ENCODE results near the gene SOCS4.

The SOCS4 gene

GRCh38 chr14:55038708-55039107, 11.7 kb downstream of the SOCS4 start:
- Histone ChIP-seq H3K4me1 (no peaks in the 10 kb centered on the region), H3K4me2 (ENCODE audit: low read length) (no peak overlapping the region), H3K9me3 (ENCODE audit: control insufficient read depth, low read length) (no peaks in the 10 kb centered on the region), H3K79me2 (peaks cover 13% of the 10 kb centered on the region), H3K27me3 (ENCODE audit: control insufficient read depth, insufficient read depth, low read length) (no peaks in the 10 kb centered on the region), H3K9ac (no peak overlapping the region), H3K36me3 (ENCODE audit: control insufficient read depth, insufficient read depth, low read length) (no peaks in the 10 kb centered on the region), H3K27ac (no peak overlapping the region), H2AFZ (no peak overlapping the region), H3K4me3 (ENCODE audit: low read depth, low read length) (no peak overlapping the region)
- TF ChIP-seq CTCF (IDR thresholded peaks at IDR 0.05): no peak

- peaks cover 4% of the 10 kb centered on the region for H3K79me2 ChIP-seq
- no peaks in the 10 kb centered on the region for H3K9me3 ChIP-seq (ENCODE audit: control insufficient read depth, low read length)
- H3K27me3 ChIP-seq (ENCODE audit: control insufficient read depth, insufficient read depth, low read length): no peaks in the 10 kb centered on the region
- H2AFZ ChIP-seq: no peak overlapping the region
- no peak overlapping the region for H3K9ac ChIP-seq
- H3K4me1 ChIP-seq: no peaks in the 10 kb centered on the region
- no peak for TF ChIP-seq CTCF (IDR thresholded peaks at IDR 0.05)
- no peaks in the 10 kb centered on the region for H3K36me3 ChIP-seq (ENCODE audit: control insufficient read depth, insufficient read depth, low read length)
- no peak overlapping the region for H3K27ac ChIP-seq
- H3K4me3 ChIP-seq (ENCODE audit: low read depth, low read length): no peak overlapping the region
- H3K4me2 ChIP-seq (ENCODE audit: low read length): no peak overlapping the region
Measured at GRCh38 chr14:55043528-55043927, 16.5 kb downstream of the SOCS4 start.

- H3K4me3 ChIP-seq (ENCODE audit: low read depth, low read length): no peak overlapping the region
- no peak for TF ChIP-seq CTCF (IDR thresholded peaks at IDR 0.05)
- no peaks in the 10 kb centered on the region for H3K79me2 ChIP-seq
- no peaks in the 10 kb centered on the region for H3K4me1 ChIP-seq
- no peak overlapping the region for H3K4me2 ChIP-seq (ENCODE audit: low read length)
- H3K27me3 ChIP-seq (ENCODE audit: control insufficient read depth, insufficient read depth, low read length): no peaks in the 10 kb centered on the region
- no peak overlapping the region for H3K27ac ChIP-seq
- no peaks in the 10 kb centered on the region for H3K9me3 ChIP-seq (ENCODE audit: control insufficient read depth, low read length)
- no peak overlapping the region for H2AFZ ChIP-seq
- H3K36me3 ChIP-seq (ENCODE audit: control insufficient read depth, insufficient read depth, low read length): no peaks in the 10 kb centered on the region
- H3K9ac ChIP-seq: no peak overlapping the region
Measured at GRCh38 chr14:55045087-55045486, 18.1 kb downstream of the SOCS4 start.

GRCh38 chr14:55047301-55048053, 20.4 kb downstream of the SOCS4 start:
- Histone ChIP-seq H3K36me3 (ENCODE audit: control insufficient read depth, insufficient read depth, low read length) (no peaks in the 10 kb centered on the region), H3K4me2 (ENCODE audit: low read length) (no peak overlapping the region), H2AFZ (no peak overlapping the region), H3K27me3 (ENCODE audit: control insufficient read depth, insufficient read depth, low read length) (no peaks in the 10 kb centered on the region), H3K9ac (no peak overlapping the region), H3K4me3 (ENCODE audit: low read depth, low read length) (no peak overlapping the region), H3K79me2 (peaks cover 4% of the 10 kb centered on the region), H3K4me1 (peaks cover 3% of the 10 kb centered on the region), H3K9me3 (ENCODE audit: control insufficient read depth, low read length) (no peaks in the 10 kb centered on the region), H3K27ac (no peak overlapping the region)
- no peak for TF ChIP-seq CTCF (IDR thresholded peaks at IDR 0.05)

- H3K79me2 ChIP-seq: peaks cover 17% of the 10 kb centered on the region
- H3K27ac ChIP-seq: no peak overlapping the region
- TF ChIP-seq CTCF (IDR thresholded peaks at IDR 0.05): no peak
- H3K9me3 ChIP-seq (ENCODE audit: control insufficient read depth, low read length): no peaks in the 10 kb centered on the region
- no peaks in the 10 kb centered on the region for H3K27me3 ChIP-seq (ENCODE audit: control insufficient read depth, insufficient read depth, low read length)
- no peaks in the 10 kb centered on the region for H3K36me3 ChIP-seq (ENCODE audit: control insufficient read depth, insufficient read depth, low read length)
- H3K9ac ChIP-seq: no peak overlapping the region
- H2AFZ ChIP-seq: no peak overlapping the region
- no peak overlapping the region for H3K4me2 ChIP-seq (ENCODE audit: low read length)
- H3K4me3 ChIP-seq (ENCODE audit: low read depth, low read length): no peak overlapping the region
- H3K4me1 ChIP-seq: peaks cover 3% of the 10 kb centered on the region
Measured at GRCh38 chr14:55048900-55049436, 21.9 kb downstream of the SOCS4 start.
